Measurements from ENCODE around the gene ERGIC1.

Gene ERGIC1

GRCh38 chr5:172975289-172975688 is 141.2 kb downstream of the ERGIC1 start:
- Histone ChIP-seq H4K20me1 (ENCODE audit: low read depth, low read length) (no peaks in the 10 kb centered on the region), H3K9me3 (ENCODE audit: insufficient read depth, low read length) (no peaks in the 10 kb centered on the region), H3K27me3 (ENCODE audit: low read length) (no peaks in the 10 kb centered on the region), H3K79me2 (ENCODE audit: insufficient read depth, low read length) (no peaks in the 10 kb centered on the region), H3K4me3 (ENCODE audit: insufficient read depth, low read length, poor library complexity, severe bottlenecking) (no peak overlapping the region), H3K36me3 (ENCODE audit: low read length) (no peaks in the 10 kb centered on the region), H3K9ac (ENCODE audit: low read length) (no peak overlapping the region), H3K9me2 (replicated peaks; ENCODE audit: insufficient read depth, low read length) (no peaks in the 10 kb centered on the region), H3K27ac (ENCODE audit: low read depth, low read length) (no peak overlapping the region), H3K4me2 (ENCODE audit: low read depth, low read length, poor library complexity, severe bottlenecking) (no peak overlapping the region), H3F3A (ENCODE audit: insufficient read depth) (no peaks in the 10 kb centered on the region), H2AFZ (ENCODE audit: low read depth, low read length, severe bottlenecking) (no peak overlapping the region)
- no peak for TF ChIP-seq EZH2phosphoT487 (conservative IDR thresholded peaks at IDR 0.05; ENCODE audit: low read length)
- TF ChIP-seq, protein P1, sequence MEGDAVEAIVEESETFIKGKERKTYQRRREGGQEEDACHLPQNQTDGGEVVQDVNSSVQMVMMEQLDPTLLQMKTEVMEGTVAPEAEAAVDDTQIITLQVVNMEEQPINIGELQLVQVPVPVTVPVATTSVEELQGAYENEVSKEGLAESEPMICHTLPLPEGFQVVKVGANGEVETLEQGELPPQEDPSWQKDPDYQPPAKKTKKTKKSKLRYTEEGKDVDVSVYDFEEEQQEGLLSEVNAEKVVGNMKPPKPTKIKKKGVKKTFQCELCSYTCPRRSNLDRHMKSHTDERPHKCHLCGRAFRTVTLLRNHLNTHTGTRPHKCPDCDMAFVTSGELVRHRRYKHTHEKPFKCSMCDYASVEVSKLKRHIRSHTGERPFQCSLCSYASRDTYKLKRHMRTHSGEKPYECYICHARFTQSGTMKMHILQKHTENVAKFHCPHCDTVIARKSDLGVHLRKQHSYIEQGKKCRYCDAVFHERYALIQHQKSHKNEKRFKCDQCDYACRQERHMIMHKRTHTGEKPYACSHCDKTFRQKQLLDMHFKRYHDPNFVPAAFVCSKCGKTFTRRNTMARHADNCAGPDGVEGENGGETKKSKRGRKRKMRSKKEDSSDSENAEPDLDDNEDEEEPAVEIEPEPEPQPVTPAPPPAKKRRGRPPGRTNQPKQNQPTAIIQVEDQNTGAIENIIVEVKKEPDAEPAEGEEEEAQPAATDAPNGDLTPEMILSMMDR (IDR thresholded peaks at IDR 0.05; ENCODE audit: insufficient read depth, low read length, poor library complexity, severe bottlenecking) = no peak

GRCh38 chr5:172979778-172980177 is 145.7 kb downstream of the ERGIC1 start:
- TF ChIP-seq EZH2phosphoT487 (conservative IDR thresholded peaks at IDR 0.05; ENCODE audit: low read length) = no peak
- TF ChIP-seq, protein P1 (IDR thresholded peaks at IDR 0.05; ENCODE audit: insufficient read depth, low read length, poor library complexity, severe bottlenecking) = no peak
- Histone ChIP-seq H3K36me3 (ENCODE audit: low read length) (no peaks in the 10 kb centered on the region), H4K20me1 (ENCODE audit: low read depth, low read length) (no peaks in the 10 kb centered on the region), H3F3A (ENCODE audit: insufficient read depth) (peaks cover 9% of the 10 kb centered on the region), H3K9me2 (replicated peaks; ENCODE audit: insufficient read depth, low read length) (no peaks in the 10 kb centered on the region), H3K4me3 (ENCODE audit: insufficient read depth, low read length, poor library complexity, severe bottlenecking) (no peak overlapping the region), H3K27me3 (ENCODE audit: low read length) (no peaks in the 10 kb centered on the region), H3K27ac (ENCODE audit: low read depth, low read length) (no peak overlapping the region), H3K9me3 (ENCODE audit: insufficient read depth, low read length) (no peaks in the 10 kb centered on the region), H3K79me2 (ENCODE audit: insufficient read depth, low read length) (peaks cover 12% of the 10 kb centered on the region), H3K4me2 (ENCODE audit: low read depth, low read length, poor library complexity, severe bottlenecking) (no peak overlapping the region), H3K9ac (ENCODE audit: low read length) (no peak overlapping the region), H2AFZ (ENCODE audit: low read depth, low read length, severe bottlenecking) (no peak overlapping the region)

DNA sequence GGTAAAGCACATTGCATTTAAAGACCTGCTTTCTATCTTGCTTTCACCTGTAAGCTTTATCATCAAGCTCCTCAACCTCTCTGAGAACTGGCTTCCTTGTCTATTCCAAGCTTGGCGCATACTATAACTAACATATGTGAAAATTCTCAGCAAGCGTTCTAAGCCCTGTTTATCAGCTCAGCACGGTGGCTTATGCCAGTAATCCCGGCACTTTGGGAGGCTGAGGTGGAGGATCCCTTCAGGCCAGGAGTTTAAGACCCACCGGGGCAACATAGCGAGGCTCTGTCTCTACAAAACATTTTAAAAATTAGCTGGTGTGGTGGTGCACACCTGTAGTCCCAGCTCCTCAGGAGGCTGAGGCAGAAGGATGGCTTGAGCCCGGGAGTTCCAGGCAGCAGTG is 147.9 kb downstream of the ERGIC1 start:
- Histone ChIP-seq H2AFZ (ENCODE audit: low read depth, low read length, severe bottlenecking) (no peak overlapping the region), H3K9me2 (replicated peaks; ENCODE audit: insufficient read depth, low read length) (no peaks in the 10 kb centered on the region), H3K4me2 (ENCODE audit: low read depth, low read length, poor library complexity, severe bottlenecking) (no peak overlapping the region), H3K79me2 (ENCODE audit: insufficient read depth, low read length) (peaks cover 32% of the 10 kb centered on the region), H3K27me3 (ENCODE audit: low read length) (no peaks in the 10 kb centered on the region), H3K4me3 (ENCODE audit: insufficient read depth, low read length, poor library complexity, severe bottlenecking) (no peak overlapping the region), H4K20me1 (ENCODE audit: low read depth, low read length) (no peaks in the 10 kb centered on the region), H3K9ac (ENCODE audit: low read length) (no peak overlapping the region), H3F3A (ENCODE audit: insufficient read depth) (peaks cover 9% of the 10 kb centered on the region), H3K27ac (ENCODE audit: low read depth, low read length) (no peak overlapping the region), H3K36me3 (ENCODE audit: low read length) (no peaks in the 10 kb centered on the region), H3K9me3 (ENCODE audit: insufficient read depth, low read length) (no peaks in the 10 kb centered on the region)
- TF ChIP-seq EZH2phosphoT487 (conservative IDR thresholded peaks at IDR 0.05; ENCODE audit: low read length) = no peak
- TF ChIP-seq, protein P1 (IDR thresholded peaks at IDR 0.05; ENCODE audit: insufficient read depth, low read length, poor library complexity, severe bottlenecking) = no peak
